Hair follicle dermal papilla cell (primary cell): Measurements from ENCODE around the gene TSPAN18. TPM values are rescaled to one million over a fixed set of nuclear protein-coding genes. Genes with fewer than 3 reads are reported as not detected.

ENCODE experiments used
- total RNA-seq: library from RNA; depleted of rRNA; stranded (reverse); fragments of >200 nt; gene quantifications from 2 replicates; pipeline ENCODE4 v1.2.3, GENCODE V29; 2012

The TSPAN18 gene
- 3.6 and 4.1 TPM in 2 replicates for total RNA-seq

GRCh38 chr11:44726283-44727113, at the start of gene TSPAN18:
Gene TSPAN18 (plus strand): TSS chr11:44726962. CDS start chr11:44906417, 179,455 bp downstream.

GRCh38 chr11:44950625-44951476, 224.1 kb downstream of the TSPAN18 start, which contains the start of gene TP53I11:
Gene TP53I11 (minus strand): TSS chr11:44950883. CDS start chr11:44938335, 12,548 bp downstream.

Other genes starting within 250 kb of the TSPAN18 start
- 13.1 and 19.1 TPM in 2 replicates for gene CD82, start 161.3 kb upstream of the TSPAN18 start, total RNA-seq
- 93.3 and 113 TPM in 2 replicates for gene TP53I11, start 223.9 kb downstream of the TSPAN18 start, total RNA-seq